Measurements from ENCODE around the gene HRK. TPM values are rescaled to one million over a fixed set of nuclear protein-coding genes. Genes with fewer than 3 reads are reported as not detected.

The HRK gene
- total RNA-seq, 1 experiment from 2014 or later: 0.44 TPM

- Histone ChIP-seq H3K27ac (ENCODE audit: low read length) (no peak overlapping the region), H3K27me3 (ENCODE audit: control insufficient read depth, insufficient read depth, low read length) (peaks cover 12% of the 10 kb centered on the region; the same call in 1 of the 2 replicates), H3K9me3 (ENCODE audit: control insufficient read depth, insufficient read depth, low read depth, low read length) (no peaks in the 10 kb centered on the region), H3K4me1 (ENCODE audit: control insufficient read depth, insufficient read depth, low read length) (no peaks in the 10 kb centered on the region; the same call in 1 of the 2 replicates), H3K36me3 (ENCODE audit: control insufficient read depth, insufficient read depth, low read length) (no peaks in the 10 kb centered on the region), H3K4me3 (ENCODE audit: low read depth in 2 of 2, low read length in 2 of 2) (no peak overlapping the region)
- DNase-seq (ENCODE audit: low read depth, low spot score) (no peak), ATAC-seq (0 out of 2 replicates have a peak, but pooled peaks have one; percentile 42)
- ChIA-PET CTCF (interaction anchor here (0.7 kb wide), 1 partner anchor 55 kb away, joined by 8 read pairs; no protein-coding TSS in a partner anchor), POLR2A (no interaction called here)
- intact Hi-C loops (cut with micrococcal nuclease; ENCODE audit: unreplicated experiment): no loop called here
- in situ Hi-C loops (cut with HindIII; ENCODE audit: low pct_unique_long_range_greater_than_20kb, low sequenced_read_pairs): no loop called here
- BruUV-seq (replicated peaks): no TSS peak
- TF ChIP-seq SIN3A (IDR thresholded peaks at IDR 0.05; ENCODE audit: borderline replicate concordance, insufficient read depth, low read depth, low read length) (no peak), TCF7L2 (IDR thresholded peaks at IDR 0.05; ENCODE audit: low read depth, low read length) (no peak)
Observed at GRCh38 chr12:116896411-116896924, 15.2 kb upstream of the HRK start.

- POLR2A ChIA-PET: no interaction called here
Observed at GRCh38 chr12:116894913-116895312, 13.7 kb upstream of the HRK start.

More at GRCh38 chr12:116894913-116895312, 13.7 kb upstream of the HRK start:
- CTCF ChIA-PET: no interaction called here
- in situ Hi-C loops (cut with HindIII; ENCODE audit: low pct_unique_long_range_greater_than_20kb, low sequenced_read_pairs): no loop called here
- no peak for TF ChIP-seq SIN3A (IDR thresholded peaks at IDR 0.05; ENCODE audit: borderline replicate concordance, insufficient read depth, low read depth, low read length)
- no peak for TF ChIP-seq TCF7L2 (IDR thresholded peaks at IDR 0.05; ENCODE audit: low read depth, low read length)
- TF ChIP-seq POLR2AphosphoS5 (IDR thresholded peaks at IDR 0.05; ENCODE audit: low read depth, low read length): no peak
- no peak for TF ChIP-seq CTCF (IDR thresholded peaks at IDR 0.05)
- no peak for TF ChIP-seq REST (IDR thresholded peaks at IDR 0.05; ENCODE audit: insufficient read depth in 1 of 2, low read depth in 2 of 2, low read length in 1 of 2)
- Histone ChIP-seq H3K9me3 (ENCODE audit: control insufficient read depth, insufficient read depth, low read depth, low read length) (no peaks in the 10 kb centered on the region), H3K27ac (ENCODE audit: low read length) (no peak overlapping the region), H3K4me3 (ENCODE audit: low read depth in 2 of 2, low read length in 2 of 2) (no peak overlapping the region), H3K36me3 (ENCODE audit: control insufficient read depth, insufficient read depth, low read length) (no peaks in the 10 kb centered on the region), H3K4me1 (ENCODE audit: control insufficient read depth, insufficient read depth, low read length) (no peaks in the 10 kb centered on the region; the same call in 1 of the 2 replicates), H3K27me3 (ENCODE audit: control insufficient read depth, insufficient read depth, low read length) (peaks cover 9% of the 10 kb centered on the region; the same call in 1 of the 2 replicates)
- no TSS peak for BruUV-seq (replicated peaks)
- intact Hi-C loops (cut with micrococcal nuclease; ENCODE audit: unreplicated experiment): no loop called here
- no peak for ATAC-seq
- no peak for DNase-seq (ENCODE audit: low read depth, low spot score)
